DOHH2 (cell line): ENCODE measurements around the gene TUBB2B.
A peak's percentile ranks its signal among the peaks of the same experiment; 100 is the strongest.

Experiments used
- H3F3A ChIP-seq: fragments of 200-600 bp; sonication (generic), shearing (Covaris generic); 2 replicates; pipeline ENCODE4 v1.6.0; 2016; ENCODE audit warnings: antibody characterized with exemption, mild to moderate bottlenecking; ENCODE audit not compliant: control insufficient read depth, insufficient read depth
- H3K27ac ChIP-seq: fragments of 200-600 bp; sonication (generic); 2 replicates; pipeline ENCODE4 v1.5.1; 2014; ENCODE audit warnings: low read depth, mild to moderate bottlenecking, low read length, moderate library complexity
- H3K27me3 ChIP-seq: fragments of 200-600 bp; sonication (generic); 2 replicates; pipeline ENCODE4 v1.6.1; 2014; ENCODE audit warnings: mild to moderate bottlenecking, low read length, mixed read lengths; ENCODE audit not compliant: control insufficient read depth
- H3K36me3 ChIP-seq: fragments of 200-600 bp; sonication (generic); 2 replicates; pipeline ENCODE4 v1.6.1; 2014; ENCODE audit warnings: mild to moderate bottlenecking, low read length, moderate library complexity, mixed read lengths; ENCODE audit not compliant: control insufficient read depth
- H3K4me1 ChIP-seq: fragments of 200-600 bp; sonication (generic); 2 replicates; pipeline ENCODE4 v1.6.1; 2014; ENCODE audit warnings: mild to moderate bottlenecking, low read length, mixed read lengths; ENCODE audit not compliant: control insufficient read depth
- H3K4me2 ChIP-seq: fragments of 200-600 bp; sonication (generic); 2 replicates; pipeline ENCODE4 v1.6.0; 2014; ENCODE audit warnings: mild to moderate bottlenecking, low read length, moderate library complexity
- H3K4me3 ChIP-seq: fragments of 200-600 bp; sonication (generic); 2 replicates; pipeline ENCODE4 v1.5.1; 2014; ENCODE audit warnings: mild to moderate bottlenecking, low read length, mixed read lengths
- H3K79me2 ChIP-seq: fragments of 200-600 bp; sonication (generic); 2 replicates; pipeline ENCODE4 v1.6.1; 2014; ENCODE audit warnings: mild to moderate bottlenecking, low read length, mixed read lengths; ENCODE audit not compliant: control insufficient read depth
- H3K9me2 ChIP-seq: fragments of 200-600 bp; sonication (generic); replicated peaks from 2 replicates; pipeline ENCODE4 v1.6.1; 2014; ENCODE audit warnings: mild to moderate bottlenecking, low read length, mixed read lengths; ENCODE audit not compliant: control insufficient read depth
- H3K9me3 ChIP-seq: fragments of 200-600 bp; sonication (generic); 2 replicates; pipeline ENCODE4 v1.6.1; 2014; ENCODE audit warnings: antibody characterized with exemption, low read length, mixed read lengths; ENCODE audit not compliant: control insufficient read depth, insufficient read depth
- H4K20me1 ChIP-seq: fragments of 200-600 bp; sonication (generic); 2 replicates; pipeline ENCODE4 v1.6.0; 2014; ENCODE audit warnings: low read depth, mild to moderate bottlenecking, antibody characterized with exemption, low read length, moderate library complexity; ENCODE audit not compliant: control insufficient read depth, insufficient read depth
- EZH2phosphoT487 ChIP-seq: fragments of 200-600 bp; sonication (generic); IDR thresholded peaks from 2 replicates; pipeline ENCODE4 v1.6.1; 2017; ENCODE audit warnings: borderline replicate concordance, mild to moderate bottlenecking, antibody characterized with exemption, low read length, moderate library complexity, mixed read lengths
- TF ChIP-seq, protein P1 (sequence below): fragments of 200-600 bp; sonication (generic); IDR thresholded peaks from one replicate; pipeline ENCODE4 v1.5.1; 2014; ENCODE audit warnings: antibody characterized with exemption, mild to moderate bottlenecking, low read depth, low read length; ENCODE audit not compliant: poor library complexity, severe bottlenecking

Gene TUBB2B

DNA sequence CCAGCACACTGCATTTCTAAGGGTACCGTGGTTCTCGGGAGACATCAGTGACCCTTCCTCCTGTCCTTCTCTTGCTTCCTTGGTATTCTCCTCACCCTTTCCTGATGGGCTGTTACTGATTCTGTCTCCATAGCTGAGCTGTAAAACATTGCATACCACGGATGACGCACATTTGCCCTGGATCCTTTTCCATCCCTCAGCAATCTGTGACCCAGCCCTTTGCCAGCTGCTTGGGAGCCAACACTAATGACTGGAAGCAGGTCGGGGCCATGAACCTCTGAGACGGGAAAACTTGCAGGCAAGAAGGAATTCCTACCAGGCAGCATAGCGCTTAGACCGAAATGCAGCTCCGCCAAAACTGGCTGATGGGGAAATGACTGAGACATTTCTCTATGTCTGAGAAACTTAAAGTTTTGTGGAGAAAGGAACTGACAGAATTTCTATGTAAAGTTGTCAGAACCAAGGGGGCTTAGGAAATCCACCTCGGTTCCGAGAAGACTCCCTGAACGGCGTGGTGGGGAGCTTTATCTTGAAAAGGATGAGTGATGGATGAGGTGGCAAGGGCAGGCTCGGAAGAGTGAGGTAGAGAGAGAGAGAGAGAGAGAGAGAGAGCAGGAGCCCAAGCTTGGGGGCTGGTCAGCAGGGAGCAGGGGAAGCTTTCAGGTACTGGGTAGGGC is 19.2 kb downstream of the TUBB2B start:
- no peaks in the 10 kb centered on the region for H3K27me3 ChIP-seq
- H3K9me2 ChIP-seq = no peaks in the 10 kb centered on the region
- no peak overlapping the region for H3K4me3 ChIP-seq
- peaks cover 3% of the 10 kb centered on the region; the same call in 1 of the 2 replicates for H3K9me3 ChIP-seq
- H4K20me1 ChIP-seq = no peaks in the 10 kb centered on the region
- no peaks in the 10 kb centered on the region for H3K79me2 ChIP-seq
- TF ChIP-seq, protein P1, sequence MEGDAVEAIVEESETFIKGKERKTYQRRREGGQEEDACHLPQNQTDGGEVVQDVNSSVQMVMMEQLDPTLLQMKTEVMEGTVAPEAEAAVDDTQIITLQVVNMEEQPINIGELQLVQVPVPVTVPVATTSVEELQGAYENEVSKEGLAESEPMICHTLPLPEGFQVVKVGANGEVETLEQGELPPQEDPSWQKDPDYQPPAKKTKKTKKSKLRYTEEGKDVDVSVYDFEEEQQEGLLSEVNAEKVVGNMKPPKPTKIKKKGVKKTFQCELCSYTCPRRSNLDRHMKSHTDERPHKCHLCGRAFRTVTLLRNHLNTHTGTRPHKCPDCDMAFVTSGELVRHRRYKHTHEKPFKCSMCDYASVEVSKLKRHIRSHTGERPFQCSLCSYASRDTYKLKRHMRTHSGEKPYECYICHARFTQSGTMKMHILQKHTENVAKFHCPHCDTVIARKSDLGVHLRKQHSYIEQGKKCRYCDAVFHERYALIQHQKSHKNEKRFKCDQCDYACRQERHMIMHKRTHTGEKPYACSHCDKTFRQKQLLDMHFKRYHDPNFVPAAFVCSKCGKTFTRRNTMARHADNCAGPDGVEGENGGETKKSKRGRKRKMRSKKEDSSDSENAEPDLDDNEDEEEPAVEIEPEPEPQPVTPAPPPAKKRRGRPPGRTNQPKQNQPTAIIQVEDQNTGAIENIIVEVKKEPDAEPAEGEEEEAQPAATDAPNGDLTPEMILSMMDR = no peak
- TF ChIP-seq EZH2phosphoT487 = no peak
- no peaks in the 10 kb centered on the region for H3K36me3 ChIP-seq
- no peak overlapping the region for H3K27ac ChIP-seq
- H3F3A ChIP-seq = peaks cover 15% of the 10 kb centered on the region
- H3K4me2 ChIP-seq = no peak overlapping the region
- peaks cover 48% of the 10 kb centered on the region for H3K4me1 ChIP-seq

DNA sequence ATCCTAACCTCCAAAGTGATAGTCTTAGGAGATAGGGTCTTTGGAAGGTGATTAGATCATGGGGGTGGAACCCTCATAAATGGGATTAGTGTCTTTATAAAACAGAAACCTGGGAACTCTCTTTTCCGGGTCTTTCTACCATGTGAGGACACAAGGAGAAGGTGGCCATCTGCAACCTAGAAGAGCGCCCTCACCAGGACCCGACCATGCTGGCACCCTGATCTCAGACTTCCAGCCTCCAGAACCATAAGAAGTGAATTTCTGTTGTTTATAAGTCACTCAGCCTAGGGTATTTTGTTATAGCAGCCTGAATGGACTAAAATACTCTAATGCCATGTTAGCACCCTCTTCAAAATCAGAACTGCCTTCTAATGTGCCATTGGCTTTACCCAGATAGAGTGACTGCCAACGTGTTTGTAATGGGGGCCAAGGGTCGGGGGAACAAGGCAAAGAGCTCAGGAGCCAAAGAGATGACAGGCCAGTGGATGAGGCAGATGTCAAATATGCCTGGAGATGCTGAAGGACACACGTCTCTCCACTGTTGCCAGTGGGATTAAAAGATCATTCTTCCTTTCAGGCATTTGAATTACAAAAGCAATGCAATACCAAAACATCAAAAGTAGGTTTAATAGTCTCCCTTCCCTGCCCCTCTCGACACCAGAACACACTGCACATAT is 21.0 kb downstream of the TUBB2B start:
- H3K4me2 ChIP-seq = no peak overlapping the region
- no peaks in the 10 kb centered on the region for H3K79me2 ChIP-seq
- no peaks in the 10 kb centered on the region for H4K20me1 ChIP-seq
- peaks cover 56% of the 10 kb centered on the region for H3K4me1 ChIP-seq
- peaks cover 3% of the 10 kb centered on the region; the same call in 1 of the 2 replicates for H3K9me3 ChIP-seq
- H3K27me3 ChIP-seq = no peaks in the 10 kb centered on the region
- H3K9me2 ChIP-seq = no peaks in the 10 kb centered on the region
- no peaks in the 10 kb centered on the region for H3K36me3 ChIP-seq
- TF ChIP-seq, protein P1 = peak; percentile 39
- TF ChIP-seq EZH2phosphoT487 = no peak
- H3K4me3 ChIP-seq = no peak overlapping the region
- peaks cover 19% of the 10 kb centered on the region for H3F3A ChIP-seq
- H3K27ac ChIP-seq = no peak overlapping the region

DNA sequence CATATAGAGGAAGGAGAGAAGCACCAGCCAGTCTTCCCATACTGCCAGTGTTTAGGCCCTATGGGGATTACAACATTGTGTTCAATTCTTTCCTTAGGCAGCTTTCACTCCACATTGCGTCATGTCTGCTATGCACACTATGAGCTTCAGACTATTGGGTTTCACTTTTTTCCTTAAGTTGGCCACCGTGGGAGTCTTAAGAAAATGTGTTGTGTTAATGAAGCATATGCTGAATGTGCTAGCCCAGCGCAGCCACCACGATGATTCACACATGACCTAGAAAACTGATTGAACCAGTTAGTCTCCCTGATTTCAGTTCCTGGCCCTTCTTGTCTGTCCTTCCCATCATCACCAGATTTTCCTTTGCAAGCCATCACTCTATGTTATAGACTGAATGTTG is 21.5 kb downstream of the TUBB2B start:
- Histone ChIP-seq H3K9me2 (no peaks in the 10 kb centered on the region), H3K36me3 (no peaks in the 10 kb centered on the region), H3K27me3 (no peaks in the 10 kb centered on the region), H3K4me3 (no peak overlapping the region), H3F3A (peaks cover 19% of the 10 kb centered on the region), H3K9me3 (peaks cover 3% of the 10 kb centered on the region; the same call in 1 of the 2 replicates), H3K4me1 (peaks cover 56% of the 10 kb centered on the region), H4K20me1 (no peaks in the 10 kb centered on the region), H3K27ac (no peak overlapping the region), H3K4me2 (no peak overlapping the region), H3K79me2 (no peaks in the 10 kb centered on the region)
- TF ChIP-seq, protein P1 = no peak
- no peak for TF ChIP-seq EZH2phosphoT487
